HG02623 (cell line): ENCODE data around the gene DUS1L.

Experiments
- ATAC-seq: cut with Tn5 transposase; IDR thresholded peaks from one replicate; pipeline ENCODE4 v1.9.1; 2021; ENCODE audit warnings: moderate library complexity; ENCODE audit not compliant: unreplicated experiment

DUS1L gene

DNA sequence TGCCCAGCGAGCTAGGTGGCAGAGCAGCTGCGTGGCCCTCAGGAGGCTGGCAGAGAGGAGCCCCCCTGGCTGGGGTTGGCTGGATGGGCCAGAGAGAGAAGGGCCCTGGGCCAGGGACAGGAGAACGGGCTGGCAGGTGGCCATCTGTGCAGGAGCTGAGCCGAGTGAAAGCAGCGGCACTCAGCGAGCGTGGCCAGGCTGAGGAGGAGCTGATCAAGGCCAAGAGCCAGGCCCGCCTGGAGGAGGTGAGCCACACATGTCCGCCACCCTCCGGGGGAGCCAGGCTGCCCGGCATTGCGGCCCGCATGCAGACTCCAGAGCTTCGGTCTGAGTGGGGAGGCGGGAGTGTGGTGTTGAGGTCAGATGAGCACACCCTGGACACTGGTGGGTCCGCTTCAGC lies 36.2 kb downstream of the DUS1L start:
- no peak for ATAC-seq

DNA sequence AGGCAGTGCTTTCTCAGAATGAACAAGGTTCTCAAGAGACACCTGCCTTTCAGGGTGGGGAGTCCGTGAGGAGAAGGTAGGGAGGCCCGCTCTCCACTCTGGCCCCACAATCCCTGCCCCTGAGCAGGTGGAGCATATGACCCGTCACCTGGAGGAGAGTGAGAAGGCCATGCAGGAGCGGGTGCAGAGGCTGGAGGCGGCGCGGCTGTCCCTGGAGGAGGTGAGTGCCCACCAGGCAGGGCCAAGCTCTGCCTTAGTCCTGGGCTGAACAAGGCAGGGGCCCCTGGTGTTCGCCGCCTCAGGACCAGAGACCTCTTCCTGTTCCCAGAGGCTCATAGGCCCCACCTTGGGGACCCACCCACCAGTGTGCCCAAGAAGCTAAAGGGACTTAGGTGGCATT lies 36.6 kb downstream of the DUS1L start:
- no peak for ATAC-seq

DNA sequence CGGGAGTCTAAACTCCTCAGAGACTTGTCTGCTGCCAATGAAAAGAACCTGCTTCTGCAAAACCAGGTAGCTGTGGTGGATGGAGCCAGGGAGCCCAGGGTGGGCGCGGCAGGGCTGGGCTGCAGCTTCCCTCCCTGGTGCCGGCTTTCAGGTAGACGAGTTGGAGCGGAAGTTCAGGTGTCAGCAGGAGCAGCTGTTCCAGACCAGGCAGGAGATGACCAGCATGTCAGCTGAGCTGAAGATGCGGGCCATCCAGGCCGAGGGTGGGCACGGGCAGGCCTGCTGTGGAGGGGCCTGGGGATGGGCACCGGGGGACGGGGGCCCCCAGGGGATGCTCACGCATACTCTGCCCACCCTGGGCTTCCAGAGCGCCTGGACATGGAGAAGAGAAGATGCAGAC lies 37.4 kb downstream of the DUS1L start:
- ATAC-seq = no peak

- ATAC-seq = no peak
Observed at GRCh38 chr17:82025401-82026107, 40.0 kb downstream of the DUS1L start.

DNA sequence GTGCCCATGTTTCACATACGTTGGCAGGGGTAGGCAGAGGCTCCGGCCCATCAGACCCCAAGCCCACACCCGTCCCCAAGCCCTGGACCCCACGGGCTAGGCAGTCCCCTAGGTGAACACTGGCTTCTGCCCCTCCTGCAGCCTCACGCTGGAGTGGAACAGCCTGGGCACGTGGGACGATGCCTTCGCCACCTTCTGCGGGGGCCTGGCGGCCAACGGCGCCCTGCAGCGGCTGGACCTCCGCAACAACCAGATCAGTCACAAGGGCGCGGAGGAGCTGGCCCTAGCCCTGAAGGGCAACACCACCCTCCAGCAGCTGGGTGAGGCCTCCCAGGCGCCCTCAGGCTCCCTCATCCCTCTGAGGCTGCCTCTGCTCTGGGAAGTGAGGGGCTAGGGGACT lies 40.7 kb downstream of the DUS1L start:
- no peak for ATAC-seq

GRCh38 chr17:82023447-82024241 lies 42.0 kb downstream of the DUS1L start:
- no peak for ATAC-seq

GRCh38 chr17:82022981-82023446 lies 42.6 kb downstream of the DUS1L start, which contains the start of gene LRRC45:
Gene LRRC45 (plus strand): TSS chr17:82023305. CDS start chr17:82023644, 339 bp downstream.
- peak; percentile 90 for ATAC-seq

DNA sequence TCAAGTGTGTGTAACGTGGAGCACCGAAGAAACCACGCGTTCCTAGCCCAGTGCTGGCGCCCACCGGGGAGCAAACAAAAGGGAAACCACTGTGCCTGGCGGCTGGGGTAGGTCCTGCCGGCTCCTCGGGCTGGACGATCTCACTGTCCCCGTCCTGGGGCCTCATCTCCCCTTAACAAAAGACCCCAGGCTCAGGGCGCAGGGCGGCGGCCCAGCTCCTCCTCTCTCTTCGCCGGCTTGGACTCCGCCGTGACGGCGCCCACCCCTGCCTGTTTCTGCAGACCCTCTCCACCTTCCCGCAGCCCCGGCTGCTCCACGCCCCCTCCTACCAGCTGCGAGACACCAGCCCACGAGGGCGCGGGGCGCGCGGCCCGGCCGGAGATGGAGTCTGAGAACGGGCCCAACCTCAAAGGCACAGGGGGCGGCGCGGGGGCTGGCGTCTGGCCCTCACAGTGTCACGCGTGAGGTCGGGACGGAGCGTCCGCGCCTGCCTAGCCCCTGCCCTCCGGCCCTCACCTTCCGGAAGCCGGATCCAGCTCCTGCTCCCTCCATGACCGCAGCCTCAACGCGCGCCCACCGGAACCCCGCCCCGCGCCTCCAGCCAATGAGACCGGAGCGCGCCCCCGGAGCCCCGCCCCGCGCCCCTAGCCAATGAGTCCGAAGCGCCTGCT lies 43.2 kb downstream of the DUS1L start, which contains the start of gene CENPX:
Gene CENPX, minus strand, starts transcription at position 569 of the 671 bp plus-strand sequence. Its CDS starts 17 bp downstream, at position 552.
- ATAC-seq = no peak

- ATAC-seq = no peak
Observed at GRCh38 chr17:82021900-82022309, 43.7 kb downstream of the DUS1L start.

DNA sequence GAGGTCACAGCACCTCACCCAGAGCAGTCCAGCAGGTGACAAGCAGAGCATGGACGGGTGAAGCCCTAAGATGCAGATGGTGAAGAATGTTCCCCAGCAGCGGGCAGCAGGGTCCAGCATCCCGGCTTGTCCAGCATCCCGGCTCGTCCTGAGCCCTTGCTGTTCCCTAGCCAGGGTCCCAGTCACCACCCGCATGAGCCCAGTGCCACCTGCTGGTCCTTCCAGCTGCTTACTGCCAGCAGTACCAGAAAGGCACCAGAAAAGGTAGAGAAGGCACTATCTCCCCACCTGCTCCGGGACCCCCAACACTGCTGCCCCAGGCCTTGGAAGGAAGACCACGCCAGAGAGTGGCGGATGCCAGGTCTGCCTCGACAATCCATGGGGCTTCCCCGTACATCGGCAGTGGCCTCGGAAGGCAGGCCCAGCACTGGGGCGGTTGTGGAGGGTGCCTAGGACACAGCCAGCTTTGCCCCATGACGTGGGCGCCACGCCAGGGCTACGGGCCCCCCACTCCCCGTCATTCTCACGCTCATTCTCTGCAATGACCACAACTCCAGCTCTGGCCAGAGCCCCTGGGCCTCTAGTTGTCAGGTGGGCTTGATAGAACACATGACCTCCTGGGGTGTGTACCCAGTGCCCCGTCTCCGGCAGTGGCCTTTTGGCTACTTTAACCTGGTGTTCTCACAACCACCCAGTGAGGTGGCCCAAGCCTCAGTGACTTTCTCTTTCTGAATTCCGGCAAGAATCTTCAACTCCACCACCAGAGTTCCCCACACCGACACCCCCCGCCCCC lies 44.3 kb downstream of the DUS1L start:
- ATAC-seq = no peak

DNA sequence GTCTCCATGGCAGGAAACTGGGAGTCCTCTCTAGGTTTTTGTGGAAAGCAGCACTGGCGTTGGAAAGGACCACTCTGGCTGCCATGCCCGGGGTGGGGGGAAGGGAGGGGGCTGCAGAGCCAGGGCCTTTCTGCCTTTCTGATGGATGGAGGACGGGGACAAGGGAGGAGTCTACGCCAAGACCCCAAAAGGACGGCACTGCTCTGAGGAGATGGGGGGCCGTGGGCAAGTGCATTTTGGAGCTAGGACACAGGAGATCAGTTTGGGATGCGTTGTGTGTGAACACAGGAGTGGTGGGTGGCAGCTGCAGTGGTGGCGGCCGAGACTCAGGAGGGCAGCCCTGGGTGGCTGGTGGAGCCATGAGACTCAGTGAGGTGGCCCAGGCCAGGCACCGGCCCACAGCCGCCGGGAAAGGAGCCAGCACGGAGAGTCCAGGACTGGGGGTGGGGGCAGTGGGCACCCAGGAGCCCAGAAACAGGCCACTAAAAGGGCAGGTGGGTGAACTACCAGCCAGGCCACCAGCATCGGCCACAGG lies 45.0 kb downstream of the DUS1L start:
- ATAC-seq = no peak

DNA sequence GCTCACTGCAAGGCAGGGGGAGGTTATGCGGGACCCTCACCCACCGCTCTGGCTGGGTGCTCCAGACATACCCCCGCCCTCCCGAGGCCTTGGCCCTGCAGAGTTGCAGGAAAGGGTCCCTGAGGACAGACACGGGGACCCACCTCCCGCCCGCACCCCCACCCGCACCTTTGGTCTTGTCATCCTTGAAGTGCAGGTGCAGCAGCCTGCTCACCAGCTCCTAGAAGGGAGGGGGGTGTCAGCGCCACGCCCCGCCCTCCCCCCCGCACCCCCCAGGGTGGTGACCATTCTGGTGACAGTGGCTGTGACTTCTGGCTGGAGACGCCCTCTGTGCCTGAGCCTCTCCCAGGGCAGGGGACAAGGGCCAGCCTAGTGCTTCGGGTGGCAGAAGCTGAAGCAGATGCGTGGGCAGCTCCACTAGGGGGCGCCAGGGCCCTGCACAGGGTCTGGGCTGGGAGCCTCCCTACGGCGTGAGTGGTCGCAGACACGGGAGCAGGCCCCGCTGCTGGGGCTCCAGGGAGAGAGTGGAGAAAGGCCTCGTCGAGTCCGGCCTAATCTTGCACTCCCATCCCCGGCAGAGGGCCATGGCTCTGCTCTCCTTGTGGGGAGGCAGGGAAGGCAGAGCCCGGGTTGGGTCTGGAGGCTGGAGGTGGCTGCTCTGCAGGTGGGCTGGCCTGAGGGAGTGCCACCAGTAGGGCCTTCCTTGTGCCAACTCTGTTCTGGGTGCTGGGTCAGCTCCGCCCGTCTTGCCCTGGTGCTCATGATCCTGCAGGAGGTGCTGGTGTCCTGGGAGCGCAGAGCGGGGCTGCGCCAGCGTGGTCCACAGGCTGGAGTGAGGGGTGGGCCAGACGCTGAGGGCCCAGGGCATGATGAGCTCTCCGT lies 45.7 kb downstream of the DUS1L start:
- no peak for ATAC-seq

- ATAC-seq = no peak
Observed at GRCh38 chr17:82018989-82019689, 46.5 kb downstream of the DUS1L start.

- no peak for ATAC-seq
Observed at GRCh38 chr17:82018152-82018988, 47.2 kb downstream of the DUS1L start.

GRCh38 chr17:82017612-82018151 lies 47.9 kb downstream of the DUS1L start:
- ATAC-seq = no peak

GRCh38 chr17:82016875-82017459 lies 48.6 kb downstream of the DUS1L start:
- ATAC-seq = no peak
